OCI-LY1 (cell line): Measurements from ENCODE around the gene SLC24A3.

ENCODE experiments used
- H2AFZ ChIP-seq: fragments of 200-600 bp; sonication (generic), shearing (Covaris generic); 2 replicates; pipeline ENCODE4 v1.6.0; 2014; ENCODE audit warnings: antibody characterized with exemption, mild to moderate bottlenecking, low read length
- H3F3A ChIP-seq: fragments of 200-600 bp; sonication (generic), shearing (Covaris generic); 2 replicates; pipeline ENCODE4 v1.6.0; 2014; ENCODE audit warnings: mild to moderate bottlenecking, antibody characterized with exemption, low read length, moderate library complexity; ENCODE audit not compliant: insufficient read depth
- H3K27ac ChIP-seq: fragments of 200-600 bp; sonication (generic); 2 replicates; pipeline ENCODE4 v1.5.1; 2014; ENCODE audit warnings: low read length, mixed run types, mild to moderate bottlenecking, low read depth; ENCODE audit not compliant: poor library complexity, severe bottlenecking
- H3K27me3 ChIP-seq: fragments of 200-600 bp; sonication (generic); 2 replicates; pipeline ENCODE4 v1.6.0; 2014; ENCODE audit warnings: antibody characterized with exemption, mild to moderate bottlenecking, low read length, moderate library complexity; ENCODE audit not compliant: insufficient read depth
- H3K36me3 ChIP-seq: fragments of 200-600 bp; sonication (generic); 2 replicates; pipeline ENCODE4 v1.6.1; 2014; ENCODE audit warnings: mild to moderate bottlenecking, antibody characterized with exemption, low read length, moderate library complexity, mixed read lengths; ENCODE audit not compliant: insufficient read depth
- H3K4me1 ChIP-seq: fragments of 200-600 bp; sonication (generic); 2 replicates; pipeline ENCODE4 v1.5.1; 2014; ENCODE audit warnings: mild to moderate bottlenecking, low read length, moderate library complexity; ENCODE audit not compliant: insufficient read depth, severe bottlenecking
- H3K4me2 ChIP-seq: fragments of 200-600 bp; sonication (generic), shearing (Covaris generic); 2 replicates; pipeline ENCODE4 v1.6.1; 2014; ENCODE audit warnings: low read length
- H3K4me3 ChIP-seq: fragments of 200-600 bp; sonication (generic); 2 replicates; pipeline ENCODE4 v1.5.1; 2014; ENCODE audit warnings: low read length, low read depth, mild to moderate bottlenecking, mixed read lengths; ENCODE audit not compliant: poor library complexity, severe bottlenecking
- H3K79me2 ChIP-seq: fragments of 200-600 bp; shearing (Covaris generic); 2 replicates; pipeline ENCODE4 v1.6.1; 2016; ENCODE audit warnings: mixed run types, low read length, mixed read lengths; ENCODE audit not compliant: insufficient read depth
- H3K9ac ChIP-seq: fragments of 200-600 bp; sonication (generic), shearing (Covaris generic); 2 replicates; pipeline ENCODE4 v1.6.1; 2014; ENCODE audit warnings: mild to moderate bottlenecking, low read length, mixed read lengths
- H3K9me2 ChIP-seq: fragments of 200-600 bp; sonication (generic), shearing (Covaris generic); 2 replicates; pipeline ENCODE4 v1.6.1; 2014; ENCODE audit warnings: low read depth, mild to moderate bottlenecking, low read length, mixed read lengths
- H3K9me3 ChIP-seq: fragments of 200-600 bp; shearing (Covaris generic); 2 replicates; pipeline ENCODE4 v1.6.1; 2014; ENCODE audit warnings: low read length, mixed read lengths
- H4K20me1 ChIP-seq: fragments of 200-600 bp; sonication (generic), shearing (Covaris generic); 2 replicates; pipeline ENCODE4 v1.6.0; 2016; ENCODE audit warnings: mild to moderate bottlenecking, low read length; ENCODE audit not compliant: insufficient read depth
- CTCF ChIP-seq: fragments of 200-600 bp; sonication (generic), shearing (Covaris generic); IDR thresholded peaks from 2 replicates; pipeline ENCODE4 v1.5.1; 2017; ENCODE audit warnings: mild to moderate bottlenecking, antibody characterized with exemption, low read length, moderate library complexity, mixed read lengths
- EZH2 ChIP-seq: fragments of 200-600 bp; sonication (generic), shearing (Covaris generic); IDR thresholded peaks from 2 replicates; pipeline ENCODE4 v1.8.0; 2017; ENCODE audit warnings: borderline replicate concordance, mixed run types, mild to moderate bottlenecking, antibody characterized with exemption, low read length, moderate library complexity, mixed read lengths

Gene SLC24A3

GRCh38 chr20:19599200-19599599 is 386.8 kb downstream of the SLC24A3 start:
- H3F3A ChIP-seq = no peaks in the 10 kb centered on the region
- no peaks in the 10 kb centered on the region for H3K9me3 ChIP-seq
- H4K20me1 ChIP-seq = no peaks in the 10 kb centered on the region
- no peaks in the 10 kb centered on the region for H3K4me1 ChIP-seq
- no peak overlapping the region for H3K27ac ChIP-seq
- H2AFZ ChIP-seq = no peak overlapping the region
- H3K9me2 ChIP-seq = no peaks in the 10 kb centered on the region
- no peak overlapping the region for H3K4me2 ChIP-seq
- H3K27me3 ChIP-seq = no peaks in the 10 kb centered on the region
- TF ChIP-seq CTCF (no peak), EZH2 (no peak)
- no peak overlapping the region for H3K9ac ChIP-seq
- no peak overlapping the region for H3K4me3 ChIP-seq
- no peaks in the 10 kb centered on the region for H3K79me2 ChIP-seq
- no peaks in the 10 kb centered on the region for H3K36me3 ChIP-seq

- Histone ChIP-seq H3K27me3 (no peaks in the 10 kb centered on the region), H3F3A (no peaks in the 10 kb centered on the region), H3K4me1 (no peaks in the 10 kb centered on the region), H3K4me2 (no peak overlapping the region), H3K79me2 (no peaks in the 10 kb centered on the region), H3K9me3 (no peaks in the 10 kb centered on the region), H2AFZ (no peak overlapping the region), H3K9me2 (no peaks in the 10 kb centered on the region), H3K9ac (no peak overlapping the region), H3K27ac (no peak overlapping the region), H3K36me3 (no peaks in the 10 kb centered on the region), H4K20me1 (no peaks in the 10 kb centered on the region), H3K4me3 (no peak overlapping the region)
- TF ChIP-seq EZH2 (no peak), CTCF (no peak)
Observed at GRCh38 chr20:19600042-19600441, 387.6 kb downstream of the SLC24A3 start.

- Histone ChIP-seq H3K79me2 (no peaks in the 10 kb centered on the region), H3K9me2 (no peaks in the 10 kb centered on the region), H3K9me3 (no peaks in the 10 kb centered on the region), H3K4me1 (no peaks in the 10 kb centered on the region), H3K4me3 (no peak overlapping the region), H3K27ac (no peak overlapping the region), H3K36me3 (no peaks in the 10 kb centered on the region), H2AFZ (no peak overlapping the region), H3F3A (no peaks in the 10 kb centered on the region), H3K4me2 (no peak overlapping the region), H4K20me1 (no peaks in the 10 kb centered on the region), H3K9ac (no peak overlapping the region), H3K27me3 (no peaks in the 10 kb centered on the region)
- TF ChIP-seq EZH2 = no peak
- no peak for TF ChIP-seq CTCF
Observed at GRCh38 chr20:19601126-19601810, 388.8 kb downstream of the SLC24A3 start.
